A204.1 (cell line): ENCODE measurements around the gene YAE1.
"Not testable (repeated sequence)": the region's sequence is repeated elsewhere in the genome, so short reads cannot be mapped to it uniquely, and the experiment has no call there.

Experiments used
- FAIRE-seq: peaks from 2 replicates; lab custom pipeline; 2012; peaks lifted over from hg19 to GRCh38; lab: Jason Lieb, UNC

YAE1 gene

GRCh38 chr7:39566023-39566921, at the start of gene YAE1:
YAE1 (plus strand) TSS chr7:39566404; CDS start chr7:39566419, 15 bp downstream.
- no peak for FAIRE-seq

- FAIRE-seq = no peak
These were observed 49.7 kb upstream of the YAE1 start for GRCh38 chr7:39516498-39516897.

- no peak for FAIRE-seq
These were observed 49.0 kb upstream of the YAE1 start for GRCh38 chr7:39517240-39517639.

GRCh38 chr7:39525926-39526325, 40.3 kb upstream of the YAE1 start:
- FAIRE-seq = no peak

GRCh38 chr7:39526666-39527065, 39.5 kb upstream of the YAE1 start:
- FAIRE-seq = no peak

- FAIRE-seq = no peak
These were observed 38.9 kb upstream of the YAE1 start for GRCh38 chr7:39527296-39527695.

- FAIRE-seq = no peak
These were observed 38.3 kb upstream of the YAE1 start for GRCh38 chr7:39527951-39528350.

GRCh38 chr7:39528849-39529248, 37.4 kb upstream of the YAE1 start:
- FAIRE-seq = no peak

GRCh38 chr7:39529582-39529981, 36.6 kb upstream of the YAE1 start:
- FAIRE-seq = no peak

- FAIRE-seq = no peak
These were observed 35.2 kb upstream of the YAE1 start for GRCh38 chr7:39530971-39531370.

- no peak for FAIRE-seq
These were observed 34.4 kb upstream of the YAE1 start for GRCh38 chr7:39531818-39532217.

- FAIRE-seq = no peak
These were observed 33.4 kb upstream of the YAE1 start for GRCh38 chr7:39532832-39533231.

GRCh38 chr7:39534599-39534998, 31.6 kb upstream of the YAE1 start:
- FAIRE-seq = no peak

- FAIRE-seq = no peak
These were observed 31.1 kb upstream of the YAE1 start for GRCh38 chr7:39535064-39535463.

- no peak for FAIRE-seq
These were observed 30.5 kb upstream of the YAE1 start for GRCh38 chr7:39535720-39536119.

GRCh38 chr7:39536951-39537350, 29.3 kb upstream of the YAE1 start:
- no peak for FAIRE-seq

- FAIRE-seq = no peak
These were observed 26.4 kb upstream of the YAE1 start for GRCh38 chr7:39539816-39540215.

- no peak for FAIRE-seq
These were observed 25.9 kb upstream of the YAE1 start for GRCh38 chr7:39540320-39540719.

GRCh38 chr7:39541511-39541910, 24.7 kb upstream of the YAE1 start:
- no peak for FAIRE-seq

GRCh38 chr7:39544774-39545173, 21.4 kb upstream of the YAE1 start:
- FAIRE-seq = not testable (repeated sequence)

- no peak for FAIRE-seq
These were observed 18.9 kb upstream of the YAE1 start for GRCh38 chr7:39547336-39547735.

- FAIRE-seq = no peak
These were observed 15.8 kb upstream of the YAE1 start for GRCh38 chr7:39550411-39550810.

GRCh38 chr7:39553436-39553835, 12.8 kb upstream of the YAE1 start:
- FAIRE-seq = no peak

- FAIRE-seq = no peak
These were observed 11.5 kb upstream of the YAE1 start for GRCh38 chr7:39554583-39555165.
